Subcutaneous abdominal adipose tissue (tissue), 5 donors: ENCODE results near the gene DENND1A.

ENCODE experiments used
- H3K27ac ChIP-seq: one replicate; pipeline ENCODE4 v1.7.0; 2013; ENCODE audit warnings: low read depth, mild to moderate bottlenecking, inconsistent platforms, low read length, moderate library complexity
- H3K27me3 ChIP-seq, 5 donors: one replicate each; pipeline ENCODE4 v1.7.0; 2013; ENCODE audit warnings: low read length in 5 of 5, inconsistent platforms in 1 of 5; ENCODE audit not compliant: control insufficient read depth in 5 of 5, insufficient read depth in 4 of 5
- H3K36me3 ChIP-seq, 5 donors: one replicate each; pipeline ENCODE4 v1.7.0; 2013; ENCODE audit warnings: low read length in 5 of 5; ENCODE audit not compliant: control insufficient read depth in 5 of 5, insufficient read depth in 5 of 5
- H3K4me1 ChIP-seq, 5 donors: one replicate each; pipeline ENCODE4 v1.7.0; 2013; ENCODE audit warnings: low read length in 5 of 5, mild to moderate bottlenecking in 3 of 5, moderate library complexity in 1 of 5; ENCODE audit not compliant: control insufficient read depth in 5 of 5, insufficient read depth in 5 of 5
- H3K4me3 ChIP-seq, 5 donors: one replicate each; pipeline ENCODE4 v1.7.0; 2013; ENCODE audit warnings: low read length in 5 of 5, low read depth in 1 of 5
- H3K9ac ChIP-seq, 5 donors: one replicate each; pipeline ENCODE4 v1.7.0; 2013; ENCODE audit warnings: low read length in 5 of 5, mild to moderate bottlenecking in 4 of 5, moderate library complexity in 3 of 5
- H3K9me3 ChIP-seq, 5 donors: one replicate each; pipeline ENCODE4 v1.7.0; 2013; ENCODE audit warnings: low read length in 5 of 5; ENCODE audit not compliant: control insufficient read depth in 5 of 5
- donor health status: healthy.
- donor health status: healthy.
- donor health status: healthy.
- donor health status: healthy.
- donor health status: healthy.

DENND1A gene

GRCh38 chr9:123678038-123678877, 251.7 kb downstream of the DENND1A start:
- no peak overlapping the region for H3K27ac ChIP-seq
- H3K36me3 ChIP-seq: peaks cover 0 to 2% (median 0%) of the 10 kb centered on the region in 5 donors
- no peak overlapping the region for H3K9ac ChIP-seq
- H3K27me3 ChIP-seq: no peaks in the 10 kb centered on the region
- peaks cover 0 to 5% (median 3%) of the 10 kb centered on the region in 5 donors for H3K9me3 ChIP-seq
- H3K4me3 ChIP-seq: no peak overlapping the region
- H3K4me1 ChIP-seq: peaks cover 0 to 7% (median 0%) of the 10 kb centered on the region in 5 donors

DNA sequence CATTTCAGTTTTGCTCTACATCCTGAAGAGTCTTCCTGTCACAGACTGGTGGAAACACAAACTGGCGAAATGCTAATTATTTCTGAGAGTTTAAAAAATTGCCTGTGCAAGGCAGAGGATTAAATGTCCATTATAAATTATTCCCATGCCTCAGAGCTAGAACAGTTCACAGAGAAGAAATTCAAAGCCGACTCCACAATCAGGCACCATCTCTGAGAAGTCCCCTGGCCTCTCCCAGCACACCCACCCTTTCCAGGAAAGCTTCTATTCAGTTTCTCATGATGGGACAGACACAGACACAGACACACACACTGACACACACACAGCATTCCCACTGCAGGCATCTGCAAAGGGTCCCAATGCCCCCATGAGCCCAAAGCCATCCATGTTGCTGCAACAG, 253.1 kb downstream of the DENND1A start:
- Histone ChIP-seq H3K36me3 (peaks cover 0 to 2% (median 0%) of the 10 kb centered on the region in 5 donors), H3K9me3 (peaks cover 0 to 15% (median 9%) of the 10 kb centered on the region in 5 donors), H3K4me1 (peaks cover 0 to 7% (median 0%) of the 10 kb centered on the region in 5 donors), H3K4me3 (no peak overlapping the region), H3K9ac (no peak overlapping the region), H3K27me3 (no peaks in the 10 kb centered on the region), H3K27ac (no peak overlapping the region)

- Histone ChIP-seq H3K9ac (no peak overlapping the region), H3K4me3 (no peak overlapping the region), H3K27me3 (no peaks in the 10 kb centered on the region), H3K9me3 (peaks cover 6 to 25% (median 17%) of the 10 kb centered on the region in 5 donors), H3K4me1 (no peaks in the 10 kb centered on the region), H3K36me3 (peaks cover 10 to 26% (median 25%) of the 10 kb centered on the region in 5 donors), H3K27ac (no peak overlapping the region)
Measured at GRCh38 chr9:123669346-123669745, 260.6 kb downstream of the DENND1A start.

DNA sequence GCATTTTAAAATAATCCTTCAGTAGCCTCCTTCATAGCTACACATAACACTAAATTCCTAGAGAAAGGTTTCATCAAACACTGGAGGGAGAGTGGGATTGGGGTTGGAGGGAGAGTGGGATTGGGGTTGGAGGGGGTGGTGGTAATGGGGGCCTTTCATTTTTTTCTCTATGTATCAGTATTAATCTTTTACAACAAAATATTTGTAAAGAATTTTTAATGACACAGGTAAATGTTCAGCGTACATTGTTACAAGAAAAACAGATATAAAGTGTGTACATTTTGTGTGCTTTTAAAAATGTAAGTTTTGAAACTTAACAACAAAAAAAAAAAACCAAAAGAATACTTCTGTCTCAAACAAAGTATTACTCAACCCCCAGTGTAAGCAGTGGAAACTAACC, 266.4 kb downstream of the DENND1A start:
- Histone ChIP-seq H3K36me3 (peaks cover 4 to 22% (median 17%) of the 10 kb centered on the region in 5 donors), H3K9me3 (peaks cover 8 to 23% (median 17%) of the 10 kb centered on the region in 5 donors), H3K27ac (no peak overlapping the region), H3K9ac (no peak overlapping the region), H3K27me3 (no peaks in the 10 kb centered on the region), H3K4me3 (no peak overlapping the region), H3K4me1 (no peaks in the 10 kb centered on the region)

GRCh38 chr9:123662057-123662776, 267.7 kb downstream of the DENND1A start:
- Histone ChIP-seq H3K9me3 (peaks cover 8 to 23% (median 17%) of the 10 kb centered on the region in 5 donors), H3K36me3 (peaks cover 4 to 22% (median 17%) of the 10 kb centered on the region in 5 donors), H3K9ac (no peak overlapping the region), H3K4me3 (no peak overlapping the region), H3K27ac (no peak overlapping the region), H3K27me3 (no peaks in the 10 kb centered on the region), H3K4me1 (no peaks in the 10 kb centered on the region)

GRCh38 chr9:123660691-123661466, 269.0 kb downstream of the DENND1A start:
- Histone ChIP-seq H3K27ac (no peak overlapping the region), H3K9ac (no peak overlapping the region), H3K27me3 (no peaks in the 10 kb centered on the region), H3K36me3 (peaks cover 4 to 17% (median 13%) of the 10 kb centered on the region in 5 donors), H3K4me1 (no peaks in the 10 kb centered on the region), H3K4me3 (no peak overlapping the region), H3K9me3 (peaks cover 8 to 23% (median 17%) of the 10 kb centered on the region in 5 donors)

GRCh38 chr9:123659358-123659757, 270.6 kb downstream of the DENND1A start:
- H3K27ac ChIP-seq: no peak overlapping the region
- H3K4me3 ChIP-seq: no peak overlapping the region
- no peaks in the 10 kb centered on the region for H3K4me1 ChIP-seq
- no peak overlapping the region for H3K9ac ChIP-seq
- H3K36me3 ChIP-seq: peaks cover 3 to 16% (median 13%) of the 10 kb centered on the region in 5 donors
- H3K9me3 ChIP-seq: peaks cover 3 to 12% (median 5%) of the 10 kb centered on the region in 5 donors
- H3K27me3 ChIP-seq: no peaks in the 10 kb centered on the region

GRCh38 chr9:123658792-123659191, 271.1 kb downstream of the DENND1A start:
- Histone ChIP-seq H3K9me3 (peaks cover under 1 to 8% (median 3%) of the 10 kb centered on the region in 5 donors), H3K36me3 (peaks cover 3 to 16% (median 12%) of the 10 kb centered on the region in 5 donors), H3K9ac (no peak overlapping the region), H3K27ac (no peak overlapping the region), H3K27me3 (no peaks in the 10 kb centered on the region), H3K4me1 (no peaks in the 10 kb centered on the region), H3K4me3 (no peak overlapping the region)

DNA sequence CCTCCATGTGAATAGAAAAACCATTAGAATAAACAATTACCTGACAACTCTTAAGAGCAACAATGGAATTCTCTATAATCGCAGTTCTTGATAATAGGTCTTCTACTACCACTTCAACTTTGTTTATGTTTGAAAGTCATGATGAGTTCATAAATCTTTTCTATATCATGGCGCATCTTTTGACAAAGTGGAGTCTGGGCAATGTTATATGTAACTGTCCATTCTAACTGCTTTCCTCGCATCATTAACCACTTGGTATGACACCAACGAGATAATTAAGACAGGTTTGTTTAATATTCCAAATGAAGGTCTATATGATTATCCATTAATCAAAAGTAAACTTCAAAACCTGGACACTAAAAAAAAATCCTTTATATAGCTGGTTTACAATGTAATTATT, 272.0 kb downstream of the DENND1A start:
- H3K9ac ChIP-seq: no peak overlapping the region
- H3K27me3 ChIP-seq: no peaks in the 10 kb centered on the region
- H3K4me3 ChIP-seq: no peak overlapping the region
- H3K9me3 ChIP-seq: peaks cover 0 to 7% (median 3%) of the 10 kb centered on the region in 5 donors
- peaks cover 3 to 16% (median 11%) of the 10 kb centered on the region in 5 donors for H3K36me3 ChIP-seq
- no peaks in the 10 kb centered on the region for H3K4me1 ChIP-seq
- no peak overlapping the region for H3K27ac ChIP-seq
